GM19025 (cell line): ENCODE measurements around the gene ANKRD12.

Experiments used
- ATAC-seq: cut with Tn5 transposase; IDR thresholded peaks from one replicate; pipeline ENCODE4 v1.9.1; 2021; ENCODE audit warnings: mild to moderate bottlenecking, low read depth, moderate library complexity; ENCODE audit not compliant: unreplicated experiment

Gene ANKRD12

DNA sequence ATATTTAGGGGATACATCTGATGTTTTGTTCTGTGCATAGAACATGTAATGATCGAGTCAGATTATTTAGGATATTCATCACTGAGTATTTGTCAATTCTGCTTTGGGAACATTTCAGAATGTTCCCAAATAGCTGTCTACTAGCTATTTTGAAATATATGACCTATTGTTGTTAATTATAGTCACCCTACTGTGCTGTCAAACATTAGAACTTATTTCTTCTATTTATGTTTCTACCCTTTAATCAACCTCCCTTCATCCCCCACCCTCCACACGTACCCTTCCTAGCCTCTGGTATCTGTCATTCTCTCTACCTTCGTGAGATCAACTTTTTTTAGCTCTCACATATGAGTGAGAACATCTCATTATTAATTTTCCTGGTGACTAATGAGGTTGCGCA, 40.9 kb downstream of the ANKRD12 start:
- ATAC-seq: no peak

DNA sequence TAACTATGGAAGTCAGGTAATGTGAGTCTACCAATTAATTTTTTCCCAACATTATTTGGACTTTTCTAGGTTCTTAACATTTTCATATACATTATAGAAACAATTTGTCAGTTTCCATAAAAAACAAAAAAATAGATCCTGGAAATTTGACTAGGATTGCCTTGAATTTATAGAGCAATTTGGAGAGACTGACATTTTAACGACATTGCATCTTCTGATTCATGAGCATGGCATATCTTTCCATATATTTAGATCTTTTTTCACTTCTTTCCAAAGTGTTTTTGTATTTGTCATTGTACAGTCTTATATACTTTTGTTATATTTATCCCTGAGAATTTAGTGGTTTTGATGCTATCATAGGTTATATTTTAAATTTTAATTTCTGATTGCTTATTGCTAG, 42.0 kb downstream of the ANKRD12 start:
- no peak for ATAC-seq

DNA sequence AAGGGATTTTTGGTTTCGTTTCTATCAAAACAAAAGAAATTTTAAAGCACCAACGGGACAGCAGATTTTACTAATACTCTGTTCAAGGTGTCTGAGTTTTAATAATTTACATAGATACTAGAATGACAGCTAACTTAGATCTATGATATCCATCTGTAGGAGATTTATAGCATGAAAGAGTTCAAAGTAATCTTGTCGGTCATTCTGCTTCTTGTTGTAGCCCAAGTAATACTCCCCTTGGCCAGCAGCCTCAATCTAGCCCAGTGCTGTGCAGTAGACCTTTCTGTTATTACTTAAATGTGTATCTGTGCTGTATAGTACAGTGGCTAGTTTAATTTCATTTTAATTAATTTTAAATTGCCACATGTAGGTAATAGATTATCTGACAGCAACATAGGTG, 44.7 kb downstream of the ANKRD12 start:
- ATAC-seq: no peak

DNA sequence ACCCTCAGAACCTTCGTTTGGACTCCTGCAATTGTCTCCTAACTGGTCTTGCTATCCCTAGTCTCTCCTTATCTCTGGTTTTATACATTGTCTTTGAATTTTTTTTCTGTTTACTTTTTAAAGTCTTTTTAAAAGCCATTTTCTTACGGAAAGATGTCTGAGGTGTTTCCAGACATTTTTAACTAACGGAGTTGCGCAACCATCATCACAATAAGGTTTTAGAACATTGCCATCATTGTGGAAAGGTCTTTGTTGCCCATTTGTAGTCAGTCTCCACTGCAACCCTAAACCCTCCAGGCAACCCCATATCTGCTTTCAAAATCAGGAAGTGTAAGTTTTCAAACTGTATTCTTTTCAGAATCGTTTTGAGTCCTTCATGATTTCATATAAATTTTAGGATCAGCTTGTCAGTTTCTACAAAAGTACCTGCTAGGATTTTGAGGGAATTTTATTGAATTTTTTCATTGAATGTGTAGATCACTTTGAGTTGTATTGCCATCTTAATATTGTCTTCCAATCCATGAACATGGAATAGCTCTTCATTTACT, 46.3 kb downstream of the ANKRD12 start:
- no peak for ATAC-seq

DNA sequence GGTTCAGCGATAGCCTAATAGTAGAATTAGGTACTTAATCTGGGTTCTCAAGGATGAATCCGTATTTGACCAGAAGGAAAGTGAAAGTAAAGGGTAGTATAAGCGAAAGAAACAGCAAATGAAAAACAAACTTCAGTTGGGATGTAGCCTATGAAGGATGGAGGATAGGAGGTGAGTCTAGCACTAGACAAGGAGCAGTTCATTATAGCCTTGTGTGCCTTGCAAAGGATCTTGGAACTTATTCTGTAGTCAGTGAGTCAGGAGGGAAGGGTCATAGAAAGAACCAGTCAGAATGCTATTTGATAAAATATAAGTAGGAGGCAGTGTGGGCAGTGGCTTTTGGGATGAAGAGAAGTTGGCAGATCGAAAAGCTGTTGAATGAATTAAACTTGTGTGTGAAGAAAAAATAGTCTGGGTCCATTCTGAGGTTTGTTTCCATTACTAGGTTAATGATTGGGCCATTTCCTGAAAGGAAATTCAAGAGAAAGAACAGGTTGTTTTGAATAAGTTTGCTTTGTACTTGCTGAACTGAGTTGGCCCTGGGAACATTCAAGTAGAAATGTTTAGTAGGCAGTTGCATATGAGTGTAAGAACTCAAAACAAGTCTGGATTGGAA, 48.5 kb downstream of the ANKRD12 start:
- ATAC-seq: no peak

DNA sequence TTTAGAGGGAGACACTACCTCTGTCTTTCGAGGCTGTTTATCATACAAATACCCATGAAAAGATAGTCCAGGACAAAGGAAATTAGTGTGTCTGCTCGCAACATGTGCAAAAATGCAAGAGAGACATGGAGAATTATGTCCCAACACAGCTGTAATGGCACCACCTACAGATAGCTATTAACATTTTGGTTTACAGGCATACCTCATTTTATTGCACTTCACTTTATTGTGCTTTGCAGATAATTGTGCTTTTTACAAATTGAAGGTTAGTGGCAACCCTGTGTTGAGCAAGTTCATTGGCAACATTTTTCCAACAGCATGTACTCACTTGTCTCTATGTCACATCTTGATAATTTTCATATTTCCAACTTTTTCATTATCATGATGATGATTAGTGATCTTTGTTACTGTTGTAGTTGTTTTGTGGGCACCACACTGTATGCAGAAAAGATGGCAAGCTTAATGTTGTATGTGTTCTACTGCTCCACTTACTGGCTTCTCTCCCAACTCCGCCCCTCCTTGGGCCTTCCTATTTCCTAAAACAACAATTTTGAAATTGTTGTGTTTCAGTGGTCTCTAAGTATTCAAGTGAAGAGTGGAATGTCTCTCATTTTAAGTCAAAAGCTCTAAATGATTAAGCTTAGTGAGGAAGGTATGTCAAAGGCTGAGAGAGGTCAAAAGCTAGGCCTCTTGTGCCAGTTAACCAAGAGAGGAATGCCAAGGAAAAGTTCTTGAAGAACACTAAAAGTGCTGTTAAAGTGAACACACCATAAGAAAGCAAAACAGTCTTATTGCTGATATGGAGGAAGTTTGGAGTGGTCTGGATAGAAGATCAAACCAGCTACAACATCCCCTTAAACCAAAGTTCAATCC, 52.0 kb downstream of the ANKRD12 start:
- ATAC-seq: no peak

DNA sequence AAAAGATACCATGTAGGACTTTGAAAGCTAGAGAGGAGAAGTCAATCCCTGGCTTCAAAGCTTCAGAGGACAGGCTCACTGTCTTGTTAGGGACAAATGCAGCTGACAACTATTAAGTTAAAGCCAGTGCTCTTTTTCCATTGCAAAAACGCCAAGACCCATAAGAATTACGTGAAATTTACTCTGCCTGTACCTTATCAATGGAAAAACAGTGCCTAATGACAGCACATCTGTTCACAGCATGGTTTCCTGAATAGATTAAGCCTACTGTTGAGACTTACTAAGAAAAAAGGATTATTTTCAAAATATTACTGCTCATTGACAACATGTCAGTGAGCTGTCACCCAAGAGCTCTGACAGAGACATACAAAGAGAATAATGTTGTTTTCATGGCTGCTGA, 52.9 kb downstream of the ANKRD12 start:
- no peak for ATAC-seq

DNA sequence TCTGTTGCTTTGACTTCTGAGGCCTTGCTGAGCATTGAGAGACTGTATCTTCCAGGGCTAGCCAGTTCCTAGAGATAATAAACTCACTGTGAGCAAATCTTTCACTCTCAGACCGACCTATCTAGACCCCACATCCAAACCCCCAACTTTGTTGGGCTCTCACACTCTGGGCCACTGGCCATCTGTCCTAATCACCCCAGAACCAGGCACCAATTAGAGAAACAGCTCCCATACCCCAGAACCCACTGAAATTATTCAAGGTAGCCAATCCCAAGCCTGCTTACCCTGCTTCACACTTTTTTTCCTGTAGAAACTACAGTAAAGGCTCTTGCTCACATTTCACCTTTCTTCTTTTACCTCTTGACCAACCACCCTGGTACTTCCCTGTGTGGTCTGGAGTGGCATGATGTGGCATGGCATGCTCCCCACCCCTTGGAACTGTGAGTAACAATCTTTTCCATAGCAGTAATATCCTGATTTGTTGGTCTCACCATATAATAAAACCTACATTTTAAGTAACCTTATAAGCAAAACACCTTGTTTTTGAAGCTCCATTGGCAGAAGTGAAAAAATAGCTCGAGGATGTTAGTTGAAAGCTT, 55.2 kb downstream of the ANKRD12 start:
- no peak for ATAC-seq

DNA sequence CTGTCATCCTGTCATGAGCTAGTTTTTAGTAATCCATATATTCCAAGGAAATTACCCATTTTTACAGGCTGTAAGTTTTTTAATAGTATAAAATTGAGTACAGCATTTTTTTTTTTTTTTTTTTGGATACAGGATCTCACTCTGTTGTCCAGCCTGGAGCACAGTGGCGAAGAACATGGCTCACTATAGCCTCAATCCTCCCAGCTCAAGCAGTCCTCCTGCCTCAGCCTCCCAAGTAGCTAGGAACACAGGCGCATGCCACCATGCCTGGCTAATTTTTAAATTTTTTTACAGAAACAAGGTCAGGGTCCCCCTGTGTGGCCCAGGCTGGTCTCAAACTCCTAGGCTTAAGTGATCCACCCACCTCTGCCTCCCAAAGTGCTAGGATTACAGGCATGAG, 56.5 kb downstream of the ANKRD12 start:
- no peak for ATAC-seq

DNA sequence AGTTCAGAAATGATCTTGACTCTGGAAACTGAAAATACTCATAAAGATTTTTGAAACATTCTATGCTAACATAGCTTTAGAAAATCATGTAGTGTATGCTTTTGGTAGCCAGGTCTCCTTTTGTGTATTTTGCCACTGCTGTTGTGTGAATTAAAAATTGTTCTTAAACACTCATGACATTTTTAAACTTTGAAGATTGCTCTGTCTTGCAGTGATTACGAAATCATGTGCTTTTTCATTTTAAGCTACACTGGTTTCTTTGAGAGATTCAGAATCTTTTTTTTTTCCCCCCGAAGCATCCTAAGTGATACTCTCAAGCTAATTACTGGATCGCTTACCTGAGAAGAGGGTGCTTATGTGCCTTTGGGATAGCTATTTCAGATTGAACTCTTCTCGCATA, 60.0 kb downstream of the ANKRD12 start:
- ATAC-seq: no peak

DNA sequence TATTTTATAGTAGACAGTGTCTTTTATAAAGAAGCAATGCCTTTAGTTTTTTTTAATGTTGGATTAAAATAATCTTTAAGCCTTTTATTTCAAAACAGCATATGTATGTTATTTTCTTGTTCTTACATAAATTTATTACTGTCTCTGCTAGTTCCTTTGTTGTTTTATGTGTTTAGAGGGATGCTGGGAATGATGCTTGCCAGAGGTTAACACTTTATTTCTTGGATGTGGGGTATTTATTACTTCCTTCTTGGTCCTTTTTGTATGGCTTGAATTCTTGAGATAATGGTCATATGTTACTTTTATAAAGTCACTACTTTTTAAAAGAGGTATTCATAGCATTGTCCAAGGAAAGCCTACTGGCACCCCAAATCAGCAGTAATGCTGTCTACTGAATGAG, 63.1 kb downstream of the ANKRD12 start:
- no peak for ATAC-seq

DNA sequence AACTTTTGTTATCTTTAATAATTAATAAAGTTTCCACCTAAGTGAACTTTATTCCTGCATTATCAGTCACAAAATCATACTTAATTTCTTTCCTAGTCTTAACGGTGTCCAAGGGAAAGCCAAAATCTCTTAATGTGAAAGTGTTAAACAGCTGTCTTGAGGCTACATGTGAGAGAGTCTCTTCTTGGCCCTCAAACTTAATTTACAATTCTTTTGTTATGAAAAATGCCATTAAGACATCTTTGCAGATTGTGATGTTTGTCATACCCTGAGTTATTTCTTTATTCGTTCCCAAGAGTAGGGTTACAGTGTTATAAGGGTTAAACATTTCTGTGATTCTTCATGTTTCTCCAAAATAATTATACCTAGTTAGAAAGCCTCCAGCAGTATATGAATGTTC, 64.6 kb downstream of the ANKRD12 start:
- no peak for ATAC-seq

DNA sequence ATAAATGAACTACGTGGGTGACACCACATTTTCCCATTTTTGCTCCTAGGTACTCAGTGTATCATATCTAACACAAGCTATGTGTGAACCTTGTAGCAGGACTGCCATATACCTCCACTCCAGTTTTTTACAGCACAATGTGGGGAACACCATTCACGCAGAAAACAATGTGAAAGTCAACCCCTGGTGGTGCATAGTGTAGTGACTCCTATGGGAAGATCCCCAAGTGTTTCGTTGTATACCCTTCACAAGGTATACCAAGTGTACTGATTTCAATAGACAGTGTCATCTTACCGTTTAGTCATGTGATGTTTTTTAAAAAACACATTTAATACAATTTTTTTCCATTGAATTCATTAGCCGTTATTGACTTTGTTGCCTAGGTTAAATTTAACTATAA, 68.1 kb downstream of the ANKRD12 start:
- ATAC-seq: no peak

DNA sequence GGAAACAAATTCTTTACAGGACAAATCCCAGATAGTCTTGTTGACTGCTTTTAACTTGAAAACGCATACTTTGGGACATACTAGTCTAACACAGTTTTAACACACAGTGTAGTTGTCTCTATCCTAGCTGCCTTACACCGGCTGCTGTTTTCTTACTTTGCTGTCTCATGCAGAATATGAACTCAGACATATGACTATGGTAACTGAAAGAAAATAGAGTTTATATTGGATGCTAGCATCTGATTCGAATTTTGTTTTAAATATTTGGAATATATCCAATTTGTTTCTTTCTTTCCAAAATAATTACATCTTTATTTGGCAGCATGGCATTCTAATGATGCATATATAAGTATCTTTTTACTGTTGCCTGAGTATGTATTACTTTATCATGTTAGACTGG, 69.8 kb downstream of the ANKRD12 start:
- no peak for ATAC-seq

DNA sequence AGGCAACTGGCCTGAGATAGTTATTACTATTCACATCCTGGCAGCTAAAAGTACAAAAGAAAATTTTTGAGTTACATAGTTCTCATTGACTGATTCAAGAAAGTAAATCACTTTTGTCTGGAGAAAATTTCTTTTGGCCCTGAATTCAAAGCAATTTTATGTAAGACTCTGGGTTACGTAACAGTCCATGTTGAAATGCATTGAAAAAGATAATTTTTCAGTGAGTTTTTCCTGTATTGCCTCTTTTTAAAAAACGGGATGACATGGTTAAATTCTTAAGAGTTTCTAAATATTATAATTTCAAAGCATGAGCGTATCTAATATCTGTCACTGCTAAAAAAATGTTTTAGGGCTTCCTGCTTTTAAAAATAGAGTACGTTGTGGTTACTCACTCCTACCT, 72.7 kb downstream of the ANKRD12 start:
- ATAC-seq: no peak

DNA sequence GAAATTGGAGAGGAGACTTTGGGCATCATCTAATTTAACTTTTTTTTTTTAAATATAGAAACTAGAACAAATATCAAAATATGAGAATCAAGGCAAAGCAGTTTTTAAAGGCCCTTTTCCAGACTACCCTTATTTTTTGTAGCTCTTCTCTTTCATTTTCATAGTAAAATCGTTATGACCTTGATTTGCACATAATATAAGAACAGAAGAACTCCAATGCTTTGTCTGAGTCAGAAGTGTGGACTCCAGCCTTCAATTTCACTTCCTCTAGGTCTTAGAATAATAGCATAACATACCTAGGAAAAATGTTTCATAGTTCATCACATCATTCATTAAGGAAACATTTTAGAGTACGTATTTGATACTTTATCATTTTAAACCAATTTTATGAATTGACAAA, 74.4 kb downstream of the ANKRD12 start:
- ATAC-seq: no peak

DNA sequence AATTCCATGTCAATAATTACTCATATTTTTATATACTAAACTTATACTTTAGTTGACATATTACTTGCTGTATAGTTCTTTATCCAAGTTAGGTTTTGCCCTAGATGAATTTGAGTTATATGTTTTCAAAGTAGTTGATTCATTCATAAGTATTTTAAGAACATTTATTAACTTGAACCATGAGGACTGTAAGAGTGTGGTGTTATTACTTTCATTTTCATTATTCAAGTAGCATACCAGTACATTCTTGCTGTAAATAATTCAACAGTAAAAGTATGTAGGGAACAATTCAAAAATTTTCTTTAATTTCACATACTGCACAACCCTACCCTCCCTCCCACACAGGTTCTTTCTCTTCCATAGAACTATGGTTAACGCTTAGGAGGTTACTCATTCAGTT, 75.4 kb downstream of the ANKRD12 start:
- no peak for ATAC-seq

DNA sequence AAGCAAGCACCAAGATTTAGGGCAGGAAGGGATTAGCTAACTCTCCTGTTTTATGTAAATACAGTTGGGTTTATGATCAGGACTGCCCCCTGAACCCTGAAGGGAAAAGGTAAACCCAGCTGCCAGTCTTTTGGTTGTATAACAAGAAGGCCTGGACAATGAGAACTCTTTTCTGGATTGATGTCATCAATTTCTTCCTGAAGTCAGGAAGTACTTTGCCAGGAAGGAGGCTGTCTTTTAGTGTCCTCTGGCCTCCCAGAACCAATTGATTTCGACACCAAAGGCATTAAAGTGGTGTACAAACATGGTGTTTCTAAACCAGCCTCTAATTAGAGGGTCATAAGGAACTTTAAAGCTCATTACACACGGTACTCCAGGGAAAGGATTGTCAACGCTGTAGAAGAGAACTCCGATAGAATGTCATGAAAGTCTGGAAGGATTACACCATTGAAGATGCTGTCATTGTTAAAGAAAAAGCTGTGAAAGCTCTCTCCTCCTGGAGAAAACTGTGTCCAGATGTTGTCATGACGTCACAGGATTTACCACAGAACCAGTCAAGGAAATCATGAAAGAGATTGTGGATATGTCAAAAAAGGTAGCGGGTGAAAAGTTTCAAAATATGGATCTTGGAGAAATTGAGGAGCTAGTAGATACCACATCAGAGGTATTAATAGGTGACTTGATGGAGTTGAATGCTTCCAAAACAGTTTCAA, 78.8 kb downstream of the ANKRD12 start:
- no peak for ATAC-seq

DNA sequence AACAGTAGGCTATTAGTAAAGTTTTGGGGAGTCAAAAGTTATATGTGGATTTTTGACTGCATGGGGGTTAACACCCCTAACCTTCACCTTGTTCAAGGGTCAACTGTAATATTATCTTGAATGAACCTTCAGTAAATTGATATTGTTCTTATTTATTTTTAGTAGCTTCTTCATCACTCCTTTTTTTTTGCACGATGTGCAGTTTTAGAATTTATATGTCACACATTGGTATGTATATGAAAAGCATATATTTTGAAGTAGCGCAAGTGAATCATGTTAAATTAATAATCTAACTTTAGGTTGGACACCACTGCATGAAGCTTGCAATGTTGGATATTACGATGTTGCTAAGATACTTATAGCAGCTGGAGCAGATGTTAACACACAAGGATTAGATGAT, 79.9 kb downstream of the ANKRD12 start:
- no peak for ATAC-seq

DNA sequence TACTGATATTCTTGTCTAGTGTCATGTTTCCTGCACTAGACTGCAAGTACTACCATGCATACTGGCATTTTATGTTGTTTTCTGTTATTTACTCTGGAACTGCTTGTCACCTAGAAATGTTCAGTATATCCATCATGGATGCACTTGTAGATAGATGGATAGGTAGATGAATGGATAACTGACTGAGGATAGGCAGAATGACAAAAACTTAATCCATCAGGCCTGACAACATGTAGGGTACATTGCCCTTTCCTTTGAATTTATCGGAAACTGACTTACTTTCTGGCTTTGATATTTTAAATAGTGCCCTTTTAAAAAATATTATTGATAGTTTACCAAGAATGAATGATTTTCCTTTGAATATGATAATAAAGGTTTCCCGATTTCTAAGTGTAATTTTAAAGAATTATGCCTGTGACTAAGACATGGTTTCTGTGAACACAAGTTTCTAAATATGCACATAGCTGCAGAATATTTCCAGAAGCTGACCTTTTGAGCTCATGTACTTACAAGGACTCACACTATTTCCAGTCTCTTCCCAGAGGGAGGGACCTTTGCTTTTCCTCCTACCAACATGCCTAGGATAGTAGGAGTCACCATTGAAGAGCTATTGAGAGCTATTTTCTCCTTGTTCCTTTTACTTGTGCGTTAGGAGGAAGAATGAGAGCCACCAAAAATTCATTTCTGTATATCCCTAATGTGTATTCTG, 81.3 kb downstream of the ANKRD12 start:
- ATAC-seq: no peak
